ENCODE results near the gene DIAPH2.

Gene DIAPH2

GRCh38 chrX:97556359-97556758 is 871.7 kb downstream of the DIAPH2 start:
- Histone ChIP-seq H3K36me3 (no peaks in the 10 kb centered on the region), H3K4me1 (ENCODE audit: control insufficient read depth in 1 of 2, insufficient read depth in 1 of 2, low read depth in 1 of 2, low read length in 1 of 2) (no peaks in the 10 kb centered on the region)

GRCh38 chrX:97563531-97564133 is 879.0 kb downstream of the DIAPH2 start:
- TF ChIP-seq CTCF (IDR thresholded peaks at IDR 0.05), result no peak
- Histone ChIP-seq H3K4me3 (ENCODE audit: low read depth in 1 of 2, low read length in 1 of 2) (peak overlapping the region in 1 of 2 experiments; percentile 27), H3K27ac (peak overlapping the region; percentile 69)

More at GRCh38 chrX:97556359-97556758, 871.7 kb downstream of the DIAPH2 start:
- no peak overlapping the region for H3K27ac ChIP-seq
- no peaks in the 10 kb centered on the region for H3K27me3 ChIP-seq
- no peak for TF ChIP-seq CTCF (IDR thresholded peaks at IDR 0.05)
- no peak overlapping the region for H3K4me3 ChIP-seq (ENCODE audit: low read depth in 1 of 2, low read length in 1 of 2)
- H3K9me3 ChIP-seq, result no peaks in the 10 kb centered on the region

GRCh38 chrX:97564496-97564895 is 879.9 kb downstream of the DIAPH2 start:
- H3K36me3 ChIP-seq, result no peaks in the 10 kb centered on the region
- H3K27me3 ChIP-seq, result no peaks in the 10 kb centered on the region
- H3K4me3 ChIP-seq (ENCODE audit: low read depth in 1 of 2, low read length in 1 of 2), result no peak overlapping the region
- peak overlapping the region; percentile 69 for H3K27ac ChIP-seq
- TF ChIP-seq CTCF (IDR thresholded peaks at IDR 0.05), result no peak
- H3K4me1 ChIP-seq (ENCODE audit: control insufficient read depth in 1 of 2, insufficient read depth in 1 of 2, low read depth in 1 of 2, low read length in 1 of 2), result peaks cover 6 to 14% of the 10 kb centered on the region in 2 experiments
- no peaks in the 10 kb centered on the region for H3K9me3 ChIP-seq

More at GRCh38 chrX:97563531-97564133, 879.0 kb downstream of the DIAPH2 start:
- Histone ChIP-seq H3K27me3 (no peaks in the 10 kb centered on the region), H3K36me3 (no peaks in the 10 kb centered on the region), H3K4me1 (ENCODE audit: control insufficient read depth in 1 of 2, insufficient read depth in 1 of 2, low read depth in 1 of 2, low read length in 1 of 2) (peaks cover 6 to 14% of the 10 kb centered on the region in 2 experiments), H3K9me3 (no peaks in the 10 kb centered on the region)

- Histone ChIP-seq H3K4me1 (ENCODE audit: control insufficient read depth in 1 of 2, insufficient read depth in 1 of 2, low read depth in 1 of 2, low read length in 1 of 2) (no peaks in the 10 kb centered on the region), H3K27me3 (no peaks in the 10 kb centered on the region), H3K9me3 (no peaks in the 10 kb centered on the region), H3K4me3 (ENCODE audit: low read depth in 1 of 2, low read length in 1 of 2) (no peak overlapping the region), H3K27ac (no peak overlapping the region), H3K36me3 (no peaks in the 10 kb centered on the region)
- TF ChIP-seq CTCF (IDR thresholded peaks at IDR 0.05), result no peak
These were observed 902.5 kb downstream of the DIAPH2 start for GRCh38 chrX:97587171-97587570.

GRCh38 chrX:97594646-97595224 is 910.1 kb downstream of the DIAPH2 start:
- H3K4me3 ChIP-seq (ENCODE audit: low read depth in 1 of 2, low read length in 1 of 2), result no peak overlapping the region
- no peak for TF ChIP-seq CTCF (IDR thresholded peaks at IDR 0.05)
- H3K36me3 ChIP-seq, result no peaks in the 10 kb centered on the region
- H3K4me1 ChIP-seq (ENCODE audit: control insufficient read depth in 1 of 2, insufficient read depth in 1 of 2, low read depth in 1 of 2, low read length in 1 of 2), result no peaks in the 10 kb centered on the region
- H3K27me3 ChIP-seq, result no peaks in the 10 kb centered on the region
- H3K9me3 ChIP-seq, result no peaks in the 10 kb centered on the region
- H3K27ac ChIP-seq, result no peak overlapping the region

Data from neutrophil (primary cell).